ENCODE results near the gene CROCC2.

GRCh38 chr2:240919786-240920782, 13.9 kb downstream of the CROCC2 start:
- TF ChIP-seq POLR2AphosphoS5 (IDR thresholded peaks at IDR 0.05) (no peak), CTCF (IDR thresholded peaks at IDR 0.05) (no peak), POLR2A (IDR thresholded peaks at IDR 0.05) (no peak)
